ENCODE measurements around the gene PALM2AKAP2. TPM values are rescaled to one million over a fixed set of nuclear protein-coding genes. Genes with fewer than 3 reads are reported as not detected.

Gene PALM2AKAP2
- total and polyA plus RNA-seq, 10 of the 15 experiments (the other 5 are each of a cell fraction or from before 2014, with no cell fraction given) = 0.01 TPM; not detected in 9

DNA sequence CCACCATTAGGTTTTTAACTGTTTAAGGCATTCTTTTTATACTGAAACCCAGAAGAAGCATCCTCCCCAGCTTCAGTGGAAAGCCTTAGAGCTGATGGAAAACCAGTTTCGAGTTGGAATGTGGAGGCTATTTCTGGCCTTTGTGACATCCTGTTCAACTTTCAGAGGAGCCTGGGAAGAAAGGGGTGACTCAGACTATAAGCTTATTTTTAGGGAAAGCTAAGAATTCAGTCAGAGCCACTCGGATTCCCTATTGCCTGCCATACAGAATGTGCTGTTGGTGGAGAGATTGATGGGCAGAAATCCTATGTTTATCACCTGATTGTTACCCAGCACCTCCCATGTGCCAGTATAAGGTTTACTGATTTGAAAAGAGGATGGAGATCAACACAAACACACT lies 19.8 kb downstream of the PALM2AKAP2 start:
- Histone ChIP-seq H4K20me1 (ENCODE audit: control insufficient read depth, insufficient read depth) (no peaks in the 10 kb centered on the region), H3K4me2 (ENCODE audit: control insufficient read depth, insufficient read depth) (no peak overlapping the region), H3K9me3 (replicated peaks; ENCODE audit: control insufficient read depth, insufficient read depth, low read length) (no peaks in the 10 kb centered on the region), H2AFZ (ENCODE audit: control insufficient read depth, low read depth, low read length) (no peak overlapping the region), H3K9ac (ENCODE audit: control insufficient read depth, insufficient read depth, low read length) (no peak overlapping the region), H3K4me1 (ENCODE audit: control insufficient read depth, insufficient read depth, low read length) (no peaks in the 10 kb centered on the region), H3K27ac (ENCODE audit: control insufficient read depth, insufficient read depth) (no peak overlapping the region), H3K27me3 (replicated peaks in 1 of 2; ENCODE audit: control insufficient read depth in 2 of 2, insufficient read depth in 2 of 2, low read length in 1 of 2) (peaks cover 0 to 3% of the 10 kb centered on the region in 2 experiments; a peak in 2 of 4 replicates), H3K4me3 (no peak overlapping the region), H3K79me2 (ENCODE audit: control insufficient read depth, insufficient read depth, low read length) (no peaks in the 10 kb centered on the region), H3K36me3 (ENCODE audit: control insufficient read depth in 2 of 2, insufficient read depth in 2 of 2, low read length in 1 of 2) (no peaks in the 10 kb centered on the region)
- intact Hi-C loops (cut with micrococcal nuclease; ENCODE audit: unreplicated experiment) = no loop called here
- 3% methylated on average over 2 of the region's 2 CpGs for WGBS (ENCODE audit: insufficient coverage, insufficient replicate concordance, low lambda C conversion rate, missing lambda C conversion rate)
- ChIA-PET RAD21 (ENCODE audit: unreplicated experiment) (no interaction called here), POLR2A (no interaction called here), CTCF (interaction anchor here (1.2 to 2.1 kb wide), 3 partner anchors 17 to 19 kb away, joined by 3 to 6 read pairs (median 3); no protein-coding TSS in a partner anchor), SMC1A (ENCODE audit: uncharacterized antibody, unreplicated experiment) (no interaction called here)
- DNase-seq (ENCODE audit: low read depth, low spot score) (no peak), ATAC-seq (no peak), FAIRE-seq (no peak)
- TF ChIP-seq NFIC (IDR thresholded peaks at IDR 0.05; ENCODE audit: low read depth, low read length) (no peak), SMARCA5 (IDR thresholded peaks at IDR 0.05) (no peak), ATF7 (IDR thresholded peaks at IDR 0.05; ENCODE audit: low read depth) (no peak), HDGF (IDR thresholded peaks at IDR 0.05) (no peak), EP300 (IDR thresholded peaks at IDR 0.05; ENCODE audit: borderline replicate concordance in 1 of 2, control insufficient read depth in 1 of 2, low read depth in 2 of 2, low read length in 2 of 2) (no peak), ZBED1 (IDR thresholded peaks at IDR 0.05; ENCODE audit: borderline replicate concordance) (no peak)
- TF ChIP-seq, protein P1, sequence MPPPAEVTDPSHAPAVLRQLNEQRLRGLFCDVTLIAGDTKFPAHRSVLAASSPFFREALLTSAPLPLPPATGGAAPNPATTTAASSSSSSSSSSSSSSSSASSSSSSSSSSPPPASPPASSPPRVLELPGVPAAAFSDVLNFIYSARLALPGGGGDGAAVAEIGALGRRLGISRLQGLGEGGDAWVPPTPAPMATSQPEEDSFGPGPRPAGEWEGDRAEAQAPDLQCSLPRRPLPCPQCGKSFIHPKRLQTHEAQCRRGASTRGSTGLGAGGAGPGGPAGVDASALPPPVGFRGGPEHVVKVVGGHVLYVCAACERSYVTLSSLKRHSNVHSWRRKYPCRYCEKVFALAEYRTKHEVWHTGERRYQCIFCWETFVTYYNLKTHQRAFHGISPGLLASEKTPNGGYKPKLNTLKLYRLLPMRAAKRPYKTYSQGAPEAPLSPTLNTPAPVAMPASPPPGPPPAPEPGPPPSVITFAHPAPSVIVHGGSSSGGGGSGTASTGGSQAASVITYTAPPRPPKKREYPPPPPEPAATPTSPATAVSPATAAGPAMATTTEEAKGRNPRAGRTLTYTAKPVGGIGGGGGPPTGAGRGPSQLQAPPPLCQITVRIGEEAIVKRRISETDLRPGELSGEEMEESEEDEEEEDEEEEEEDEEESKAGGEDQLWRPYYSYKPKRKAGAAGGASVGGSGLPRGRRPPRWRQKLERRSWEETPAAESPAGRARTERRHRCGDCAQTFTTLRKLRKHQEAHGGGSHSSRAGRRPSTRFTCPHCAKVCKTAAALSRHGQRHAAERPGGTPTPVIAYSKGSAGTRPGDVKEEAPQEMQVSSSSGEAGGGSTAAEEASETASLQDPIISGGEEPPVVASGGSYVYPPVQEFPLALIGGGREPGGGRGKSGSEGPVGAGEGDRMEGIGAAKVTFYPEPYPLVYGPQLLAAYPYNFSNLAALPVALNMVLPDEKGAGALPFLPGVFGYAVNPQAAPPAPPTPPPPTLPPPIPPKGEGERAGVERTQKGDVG (CRISPR knock-in tag; IDR thresholded peaks at IDR 0.05) = no peak
- TF ChIP-seq, protein P2, sequence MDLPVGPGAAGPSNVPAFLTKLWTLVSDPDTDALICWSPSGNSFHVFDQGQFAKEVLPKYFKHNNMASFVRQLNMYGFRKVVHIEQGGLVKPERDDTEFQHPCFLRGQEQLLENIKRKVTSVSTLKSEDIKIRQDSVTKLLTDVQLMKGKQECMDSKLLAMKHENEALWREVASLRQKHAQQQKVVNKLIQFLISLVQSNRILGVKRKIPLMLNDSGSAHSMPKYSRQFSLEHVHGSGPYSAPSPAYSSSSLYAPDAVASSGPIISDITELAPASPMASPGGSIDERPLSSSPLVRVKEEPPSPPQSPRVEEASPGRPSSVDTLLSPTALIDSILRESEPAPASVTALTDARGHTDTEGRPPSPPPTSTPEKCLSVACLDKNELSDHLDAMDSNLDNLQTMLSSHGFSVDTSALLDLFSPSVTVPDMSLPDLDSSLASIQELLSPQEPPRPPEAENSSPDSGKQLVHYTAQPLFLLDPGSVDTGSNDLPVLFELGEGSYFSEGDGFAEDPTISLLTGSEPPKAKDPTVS (IDR thresholded peaks at IDR 0.05; ENCODE audit: low read depth, low read length) = no peak
- TF ChIP-seq, protein P3, sequence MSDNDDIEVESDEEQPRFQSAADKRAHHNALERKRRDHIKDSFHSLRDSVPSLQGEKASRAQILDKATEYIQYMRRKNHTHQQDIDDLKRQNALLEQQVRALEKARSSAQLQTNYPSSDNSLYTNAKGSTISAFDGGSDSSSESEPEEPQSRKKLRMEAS (IDR thresholded peaks at IDR 0.05; ENCODE audit: low read depth, low read length) = no peak
- TF ChIP-seq, protein P4, sequence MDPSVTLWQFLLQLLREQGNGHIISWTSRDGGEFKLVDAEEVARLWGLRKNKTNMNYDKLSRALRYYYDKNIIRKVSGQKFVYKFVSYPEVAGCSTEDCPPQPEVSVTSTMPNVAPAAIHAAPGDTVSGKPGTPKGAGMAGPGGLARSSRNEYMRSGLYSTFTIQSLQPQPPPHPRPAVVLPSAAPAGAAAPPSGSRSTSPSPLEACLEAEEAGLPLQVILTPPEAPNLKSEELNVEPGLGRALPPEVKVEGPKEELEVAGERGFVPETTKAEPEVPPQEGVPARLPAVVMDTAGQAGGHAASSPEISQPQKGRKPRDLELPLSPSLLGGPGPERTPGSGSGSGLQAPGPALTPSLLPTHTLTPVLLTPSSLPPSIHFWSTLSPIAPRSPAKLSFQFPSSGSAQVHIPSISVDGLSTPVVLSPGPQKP (IDR thresholded peaks at IDR 0.05; ENCODE audit: low read depth, low read length) = no peak
- in situ Hi-C loops (cut with MboI) = loop anchor here (25.0 kb wide), 1 partner anchor 212 kb away; no protein-coding TSS in a partner anchor
- BruUV-seq (replicated peaks) = no TSS peak
